DOHH2 (cell line): ENCODE measurements around the gene CD320.

ENCODE experiments used
- H3F3A ChIP-seq: fragments of 200-600 bp; sonication (generic), shearing (Covaris generic); 2 replicates; pipeline ENCODE4 v1.6.0; 2016; ENCODE audit warnings: antibody characterized with exemption, mild to moderate bottlenecking; ENCODE audit not compliant: control insufficient read depth, insufficient read depth
- H3K27ac ChIP-seq: fragments of 200-600 bp; sonication (generic); 2 replicates; pipeline ENCODE4 v1.5.1; 2014; ENCODE audit warnings: low read depth, mild to moderate bottlenecking, low read length, moderate library complexity
- H3K27me3 ChIP-seq: fragments of 200-600 bp; sonication (generic); 2 replicates; pipeline ENCODE4 v1.6.1; 2014; ENCODE audit warnings: mild to moderate bottlenecking, low read length, mixed read lengths; ENCODE audit not compliant: control insufficient read depth
- H3K36me3 ChIP-seq: fragments of 200-600 bp; sonication (generic); 2 replicates; pipeline ENCODE4 v1.6.1; 2014; ENCODE audit warnings: mild to moderate bottlenecking, low read length, moderate library complexity, mixed read lengths; ENCODE audit not compliant: control insufficient read depth
- H3K4me1 ChIP-seq: fragments of 200-600 bp; sonication (generic); 2 replicates; pipeline ENCODE4 v1.6.1; 2014; ENCODE audit warnings: mild to moderate bottlenecking, low read length, mixed read lengths; ENCODE audit not compliant: control insufficient read depth
- H3K4me2 ChIP-seq: fragments of 200-600 bp; sonication (generic); 2 replicates; pipeline ENCODE4 v1.6.0; 2014; ENCODE audit warnings: mild to moderate bottlenecking, low read length, moderate library complexity
- H3K4me3 ChIP-seq: fragments of 200-600 bp; sonication (generic); 2 replicates; pipeline ENCODE4 v1.5.1; 2014; ENCODE audit warnings: mild to moderate bottlenecking, low read length, mixed read lengths
- H3K79me2 ChIP-seq: fragments of 200-600 bp; sonication (generic); 2 replicates; pipeline ENCODE4 v1.6.1; 2014; ENCODE audit warnings: mild to moderate bottlenecking, low read length, mixed read lengths; ENCODE audit not compliant: control insufficient read depth
- H3K9me2 ChIP-seq: fragments of 200-600 bp; sonication (generic); replicated peaks from 2 replicates; pipeline ENCODE4 v1.6.1; 2014; ENCODE audit warnings: mild to moderate bottlenecking, low read length, mixed read lengths; ENCODE audit not compliant: control insufficient read depth
- H3K9me3 ChIP-seq: fragments of 200-600 bp; sonication (generic); 2 replicates; pipeline ENCODE4 v1.6.1; 2014; ENCODE audit warnings: antibody characterized with exemption, low read length, mixed read lengths; ENCODE audit not compliant: control insufficient read depth, insufficient read depth
- H4K20me1 ChIP-seq: fragments of 200-600 bp; sonication (generic); 2 replicates; pipeline ENCODE4 v1.6.0; 2014; ENCODE audit warnings: low read depth, mild to moderate bottlenecking, antibody characterized with exemption, low read length, moderate library complexity; ENCODE audit not compliant: control insufficient read depth, insufficient read depth
- EZH2phosphoT487 ChIP-seq: fragments of 200-600 bp; sonication (generic); IDR thresholded peaks from 2 replicates; pipeline ENCODE4 v1.6.1; 2017; ENCODE audit warnings: borderline replicate concordance, mild to moderate bottlenecking, antibody characterized with exemption, low read length, moderate library complexity, mixed read lengths
- TF ChIP-seq, protein P1 (sequence below): fragments of 200-600 bp; sonication (generic); IDR thresholded peaks from one replicate; pipeline ENCODE4 v1.5.1; 2014; ENCODE audit warnings: antibody characterized with exemption, mild to moderate bottlenecking, low read depth, low read length; ENCODE audit not compliant: poor library complexity, severe bottlenecking

The CD320 gene

DNA sequence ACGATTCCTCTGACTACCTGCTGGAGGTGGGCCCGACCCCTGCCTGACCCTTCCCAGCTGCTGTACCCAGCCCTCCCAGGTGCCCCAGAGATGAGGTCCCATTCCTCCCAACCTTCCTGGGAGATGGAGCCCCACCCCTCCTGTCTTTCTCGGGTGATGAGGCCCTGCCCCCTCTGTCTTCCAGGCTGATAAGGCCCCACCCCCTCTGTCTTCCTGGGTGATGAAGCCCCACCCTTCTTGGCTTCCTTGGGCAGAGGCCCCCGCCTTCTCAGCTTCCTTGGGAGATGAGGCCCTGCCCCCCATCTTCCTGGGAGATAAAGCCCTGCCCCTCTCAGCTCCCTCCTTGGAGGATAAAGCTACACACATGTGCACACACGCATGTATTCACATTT lies 51.1 kb downstream of the CD320 start:
- H3K36me3 ChIP-seq = no peaks in the 10 kb centered on the region

DNA sequence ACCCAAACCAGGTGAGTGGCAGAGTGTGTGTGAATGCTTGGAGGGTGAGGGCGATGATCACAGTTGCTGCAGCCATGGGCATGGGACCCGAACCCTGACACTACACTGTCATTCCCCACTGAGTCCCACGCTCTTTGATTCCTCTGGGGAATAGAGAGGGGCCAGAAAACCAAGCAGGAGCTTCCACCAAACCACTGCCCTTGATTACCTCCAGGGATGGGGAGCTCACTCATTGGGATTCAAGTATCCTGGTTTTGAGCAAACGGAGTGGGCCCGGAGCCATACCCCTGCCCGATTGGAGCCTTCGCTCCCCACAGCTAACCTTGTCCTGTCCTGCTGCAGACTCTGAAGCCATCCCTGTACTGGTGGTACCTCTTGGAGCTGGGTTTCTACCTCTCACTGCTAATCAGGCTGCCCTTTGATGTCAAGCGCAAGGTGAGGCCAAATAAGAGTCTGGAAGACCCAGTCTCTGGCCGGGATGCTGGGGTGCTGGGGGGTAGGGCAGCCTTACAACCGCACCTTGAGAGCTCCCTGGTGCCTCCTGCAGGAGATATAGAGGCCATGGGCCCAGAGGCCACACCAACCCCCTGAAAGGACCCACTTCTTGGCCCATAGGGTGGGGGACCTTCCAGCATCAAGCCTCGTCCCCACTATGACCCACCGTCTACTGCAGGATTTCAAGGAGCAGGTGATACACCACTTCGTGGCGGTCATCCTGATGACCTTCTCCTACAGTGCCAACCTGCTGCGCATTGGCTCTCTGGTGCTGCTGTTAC lies 51.7 kb downstream of the CD320 start:
- H3K79me2 ChIP-seq = no peaks in the 10 kb centered on the region
- no peak overlapping the region for H3K4me3 ChIP-seq
- H3K36me3 ChIP-seq = no peaks in the 10 kb centered on the region
- no peaks in the 10 kb centered on the region for H4K20me1 ChIP-seq
- TF ChIP-seq, protein P1, sequence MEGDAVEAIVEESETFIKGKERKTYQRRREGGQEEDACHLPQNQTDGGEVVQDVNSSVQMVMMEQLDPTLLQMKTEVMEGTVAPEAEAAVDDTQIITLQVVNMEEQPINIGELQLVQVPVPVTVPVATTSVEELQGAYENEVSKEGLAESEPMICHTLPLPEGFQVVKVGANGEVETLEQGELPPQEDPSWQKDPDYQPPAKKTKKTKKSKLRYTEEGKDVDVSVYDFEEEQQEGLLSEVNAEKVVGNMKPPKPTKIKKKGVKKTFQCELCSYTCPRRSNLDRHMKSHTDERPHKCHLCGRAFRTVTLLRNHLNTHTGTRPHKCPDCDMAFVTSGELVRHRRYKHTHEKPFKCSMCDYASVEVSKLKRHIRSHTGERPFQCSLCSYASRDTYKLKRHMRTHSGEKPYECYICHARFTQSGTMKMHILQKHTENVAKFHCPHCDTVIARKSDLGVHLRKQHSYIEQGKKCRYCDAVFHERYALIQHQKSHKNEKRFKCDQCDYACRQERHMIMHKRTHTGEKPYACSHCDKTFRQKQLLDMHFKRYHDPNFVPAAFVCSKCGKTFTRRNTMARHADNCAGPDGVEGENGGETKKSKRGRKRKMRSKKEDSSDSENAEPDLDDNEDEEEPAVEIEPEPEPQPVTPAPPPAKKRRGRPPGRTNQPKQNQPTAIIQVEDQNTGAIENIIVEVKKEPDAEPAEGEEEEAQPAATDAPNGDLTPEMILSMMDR = no peak
- TF ChIP-seq EZH2phosphoT487 = no peak
- H3K4me2 ChIP-seq = no peak overlapping the region
- no peaks in the 10 kb centered on the region for H3K9me3 ChIP-seq
- no peaks in the 10 kb centered on the region for H3K4me1 ChIP-seq
- H3K27ac ChIP-seq = no peak overlapping the region
- no peaks in the 10 kb centered on the region for H3K9me2 ChIP-seq
- H3K27me3 ChIP-seq = no peaks in the 10 kb centered on the region
- H3F3A ChIP-seq = no peaks in the 10 kb centered on the region

More for the DNA sequence above, 51.1 kb downstream of the CD320 start:
- Histone ChIP-seq H3K4me3 (no peak overlapping the region), H3K27ac (no peak overlapping the region), H3K9me3 (no peaks in the 10 kb centered on the region), H4K20me1 (no peaks in the 10 kb centered on the region), H3K4me1 (no peaks in the 10 kb centered on the region), H3K9me2 (no peaks in the 10 kb centered on the region), H3F3A (no peaks in the 10 kb centered on the region), H3K27me3 (no peaks in the 10 kb centered on the region), H3K4me2 (no peak overlapping the region), H3K79me2 (no peaks in the 10 kb centered on the region)
- TF ChIP-seq, protein P1 = no peak
- no peak for TF ChIP-seq EZH2phosphoT487

DNA sequence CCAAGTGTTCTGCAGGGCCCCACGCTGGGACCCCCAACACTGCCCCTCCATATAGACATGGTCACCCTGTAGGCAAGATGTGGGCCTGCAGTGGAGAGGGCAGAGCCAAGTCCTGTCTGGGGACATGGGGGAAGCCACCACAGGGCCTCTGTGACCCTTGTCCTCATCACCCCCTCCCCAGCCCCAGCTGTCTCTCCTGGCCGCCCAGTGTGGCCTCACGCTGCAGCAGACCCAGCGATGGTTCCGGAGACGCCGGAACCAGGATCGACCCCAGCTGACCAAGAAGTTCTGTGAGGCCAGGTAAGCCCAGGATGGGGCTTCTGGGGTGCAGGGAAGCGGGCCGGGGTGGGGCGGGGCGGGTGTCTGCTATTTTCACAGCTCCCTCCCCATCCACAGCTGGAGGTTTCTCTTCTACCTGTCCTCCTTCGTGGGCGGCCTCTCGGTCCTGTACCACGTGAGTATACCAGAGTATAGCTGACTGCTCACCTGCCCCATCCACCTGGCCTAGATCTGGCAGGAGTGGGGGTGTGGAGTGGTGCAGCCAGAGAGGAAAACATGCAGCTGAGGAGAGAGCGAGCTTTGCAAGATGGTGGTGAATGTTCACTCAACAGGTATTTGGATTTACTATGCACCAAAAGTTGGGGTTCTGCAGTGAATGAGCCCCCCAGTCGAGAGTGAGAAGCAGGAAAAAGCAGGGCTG lies 52.6 kb downstream of the CD320 start:
- no peaks in the 10 kb centered on the region for H3K9me2 ChIP-seq
- no peak overlapping the region for H3K27ac ChIP-seq
- H3K4me1 ChIP-seq = no peaks in the 10 kb centered on the region
- H3K79me2 ChIP-seq = no peaks in the 10 kb centered on the region
- no peaks in the 10 kb centered on the region for H3K27me3 ChIP-seq
- H4K20me1 ChIP-seq = no peaks in the 10 kb centered on the region
- no peak for TF ChIP-seq EZH2phosphoT487
- no peaks in the 10 kb centered on the region for H3K9me3 ChIP-seq
- H3F3A ChIP-seq = no peaks in the 10 kb centered on the region
- H3K36me3 ChIP-seq = no peaks in the 10 kb centered on the region
- no peak overlapping the region for H3K4me2 ChIP-seq
- no peak overlapping the region for H3K4me3 ChIP-seq
